Measurements from ENCODE around the gene KRABD2.

GRCh38 chr17:8383143-8383822 is 6.8 kb upstream of the KRABD2 start, which contains the start of gene RPL26:
- TF ChIP-seq CTCF (IDR thresholded peaks at IDR 0.05; ENCODE audit: insufficient read depth, low read depth, low read length) (peak; percentile 96), EZH2 (IDR thresholded peaks at IDR 0.05; ENCODE audit: insufficient read depth, low read length) (no peak)

Data from astrocyte (in vitro differentiated cells and primary cell).